Activated gamma-delta T cell treated with anti-CD3 and anti-CD28 coated beads, Interleukin-2, amount 50 U/mL, for 16 hours (primary cell): Measurements from ENCODE around the gene STX12.
"Not testable (repeated sequence)": the region's sequence is repeated elsewhere in the genome, so short reads cannot be mapped to it uniquely, and the experiment has no call there.

Experiments
- DNase-seq: peaks from one replicate; pipeline ENCODE4 v3.0.0-alpha.2; 2020; ENCODE audit warnings: low read depth

STX12 gene

GRCh38 chr1:27775336-27775735 is 2.3 kb downstream of the STX12 start:
- DNase-seq = not testable (repeated sequence)

- DNase-seq = not testable (repeated sequence)
These were observed 3.3 kb downstream of the STX12 start for GRCh38 chr1:27776276-27776675.

GRCh38 chr1:27778056-27778455 is 5.0 kb downstream of the STX12 start:
- DNase-seq = no peak

- DNase-seq = no peak
These were observed 6.1 kb downstream of the STX12 start for GRCh38 chr1:27779122-27779521.

GRCh38 chr1:27782950-27783349 is 9.9 kb downstream of the STX12 start:
- DNase-seq = no peak

- no peak for DNase-seq
These were observed 11.7 kb downstream of the STX12 start for GRCh38 chr1:27784700-27785099.

- DNase-seq = no peak
These were observed 12.9 kb downstream of the STX12 start for GRCh38 chr1:27785781-27786455.

GRCh38 chr1:27787895-27788294 is 14.9 kb downstream of the STX12 start:
- no peak for DNase-seq

- DNase-seq = no peak
These were observed 16.6 kb downstream of the STX12 start for GRCh38 chr1:27789540-27790041.

- not testable (repeated sequence) for DNase-seq
These were observed 17.3 kb downstream of the STX12 start for GRCh38 chr1:27790270-27790669.

- no peak for DNase-seq
These were observed 22.6 kb downstream of the STX12 start for GRCh38 chr1:27795601-27796000.

- DNase-seq = no peak
These were observed 31.8 kb downstream of the STX12 start for GRCh38 chr1:27804791-27805190.

- DNase-seq = no peak
These were observed 33.7 kb downstream of the STX12 start for GRCh38 chr1:27806758-27807157.

GRCh38 chr1:27807385-27807784 is 34.4 kb downstream of the STX12 start:
- no peak for DNase-seq

- not testable (repeated sequence) for DNase-seq
These were observed 35.1 kb downstream of the STX12 start for GRCh38 chr1:27808131-27808530.

GRCh38 chr1:27809883-27810282 is 36.9 kb downstream of the STX12 start:
- DNase-seq = no peak

GRCh38 chr1:27811741-27812500 is 38.9 kb downstream of the STX12 start:
- DNase-seq = no peak

- DNase-seq = no peak
These were observed 44.1 kb downstream of the STX12 start for GRCh38 chr1:27816921-27817630.

- DNase-seq = no peak
These were observed 48.8 kb downstream of the STX12 start for GRCh38 chr1:27821761-27822315.

- DNase-seq = no peak
These were observed 50.8 kb downstream of the STX12 start for GRCh38 chr1:27823784-27824183.

- no peak for DNase-seq
These were observed 51.4 kb downstream of the STX12 start for GRCh38 chr1:27824411-27824810.

GRCh38 chr1:27829339-27829960 is 56.4 kb downstream of the STX12 start:
- not testable (repeated sequence) for DNase-seq
